Loucy (cell line): ENCODE measurements around the gene CD44.

Experiments used
- CTCF ChIP-seq: fragments of 200-600 bp; sonication (generic); conservative IDR thresholded peaks from 2 replicates; pipeline ENCODE4 v1.5.1; 2014; ENCODE audit warnings: mild to moderate bottlenecking, antibody characterized with exemption, low read length
- EZH2phosphoT487 ChIP-seq: fragments of 200-600 bp; IDR thresholded peaks from 2 replicates; pipeline ENCODE4 v1.6.1; 2018; ENCODE audit warnings: antibody characterized with exemption, mild to moderate bottlenecking, moderate library complexity, borderline replicate concordance

- no peak for TF ChIP-seq CTCF
- TF ChIP-seq EZH2phosphoT487, result no peak
Observed at GRCh38 chr11:35208795-35209194, 69.8 kb downstream of the CD44 start.
